Measurements from ENCODE around the gene PTPRN2.

The PTPRN2 gene

GRCh38 chr7:157768198-157768597 lies 819.4 kb downstream of the PTPRN2 start:
- DNase-seq (ENCODE audit: extremely low read depth, low read depth) = no peak
- no peak for TF ChIP-seq CTCF (IDR thresholded peaks at IDR 0.05; ENCODE audit: low read depth, low read length)

- no peak for DNase-seq (ENCODE audit: extremely low read depth, low read depth)
- TF ChIP-seq CTCF (IDR thresholded peaks at IDR 0.05; ENCODE audit: low read depth, low read length) = no peak
Observed at GRCh38 chr7:157767506-157768197, 820.0 kb downstream of the PTPRN2 start.

GRCh38 chr7:157766098-157766497 lies 821.5 kb downstream of the PTPRN2 start:
- DNase-seq (ENCODE audit: extremely low read depth, low read depth) = no peak
- no peak for TF ChIP-seq CTCF (IDR thresholded peaks at IDR 0.05; ENCODE audit: low read depth, low read length)

- no peak for DNase-seq (ENCODE audit: extremely low read depth, low read depth)
- TF ChIP-seq CTCF (IDR thresholded peaks at IDR 0.05; ENCODE audit: low read depth, low read length) = no peak
Observed at GRCh38 chr7:157764946-157765537, 822.6 kb downstream of the PTPRN2 start.

- no peak for TF ChIP-seq CTCF (IDR thresholded peaks at IDR 0.05; ENCODE audit: low read depth, low read length)
- DNase-seq (ENCODE audit: extremely low read depth, low read depth) = no peak
Observed at GRCh38 chr7:157764193-157764592, 823.4 kb downstream of the PTPRN2 start.

- TF ChIP-seq CTCF (IDR thresholded peaks at IDR 0.05; ENCODE audit: low read depth, low read length) = no peak
Observed at GRCh38 chr7:157763279-157764000, 824.2 kb downstream of the PTPRN2 start.

GRCh38 chr7:157762824-157763223 lies 824.8 kb downstream of the PTPRN2 start:
- no peak for TF ChIP-seq CTCF (IDR thresholded peaks at IDR 0.05; ENCODE audit: low read depth, low read length)
- no peak for DNase-seq (ENCODE audit: extremely low read depth, low read depth)

More at GRCh38 chr7:157763279-157764000, 824.2 kb downstream of the PTPRN2 start:
- no peak for DNase-seq (ENCODE audit: extremely low read depth, low read depth)

Measured in AG09319 (cell line).